Stomach (tissue), 9 donors: ENCODE measurements around the gene CCL18. TPM values are rescaled to one million over a fixed set of nuclear protein-coding genes. Genes with fewer than 3 reads are reported as not detected.

Experiments used
- DNase-seq, 2 donors: peaks; one replicate each; pipeline versions ENCODE4 v3.0.0 to v3.0.0-alpha.2; 2013 to 2019
- H3K27ac ChIP-seq, 5 donors: fragments of 200-600 bp in 4 of 5; sonication (generic) in 4 of 5; one replicate each; pipeline ENCODE4 v1.5.1; 2013 to 2019; ENCODE audit warnings: mild to moderate bottlenecking in 1 of 5, moderate library complexity in 1 of 5
- H3K27me3 ChIP-seq, 3 donors: fragments of 200-600 bp; sonication (generic); one replicate each; pipeline ENCODE4 v1.5.1; 2017 to 2019; ENCODE audit warnings: mixed run types in 1 of 3
- H3K36me3 ChIP-seq, 4 donors: fragments of 200-600 bp; sonication (generic); 1 replicate in 3 of 4; 2 replicates in 1 of 4; pipeline ENCODE4 v1.5.1; 2016 to 2019
- H3K4me1 ChIP-seq, 4 donors: fragments of 200-600 bp; sonication (generic); one replicate each; pipeline ENCODE4 v1.5.1; 2016 to 2019
- H3K4me3 ChIP-seq, 4 donors: fragments of 200-600 bp; sonication (generic) in 3 of 4; one replicate each; pipeline ENCODE4 v1.5.1; 2016 to 2019; ENCODE audit warnings: mild to moderate bottlenecking in 1 of 4
- H3K9me3 ChIP-seq, 4 donors: fragments of 200-600 bp; sonication (generic); one replicate each; pipeline ENCODE4 v1.5.1; 2016 to 2019
- CTCF ChIP-seq, 7 experiments: fragments of 450-650 bp in 4 of 7; fragments of 200-600 bp in 3 of 7; sonication (generic) in 3 of 7; IDR thresholded peaks; one replicate each; pipeline ENCODE4 v1.5.1; 2016 to 2019; ENCODE audit warnings: antibody characterized with exemption in 7 of 7, control low read depth in 2 of 7, mild to moderate bottlenecking in 1 of 7
- EP300 ChIP-seq: sonication (generic); formaldehyde crosslinking; IDR thresholded peaks from one replicate; pipeline ENCODE4 v1.6.1; 2017; ENCODE audit warnings: antibody characterized with exemption
- POLR2A ChIP-seq, 4 donors: fragments of 450-650 bp; IDR thresholded peaks; one replicate each; pipeline ENCODE4 v1.6.1; 2016; ENCODE audit warnings: antibody characterized with exemption in 4 of 4, control low read depth in 2 of 4, mild to moderate bottlenecking in 1 of 4, moderate library complexity in 1 of 4
- POLR2AphosphoS5 ChIP-seq, 3 donors: sonication (generic); formaldehyde crosslinking; IDR thresholded peaks; one replicate each; pipeline ENCODE4 v1.6.1; 2016; ENCODE audit warnings: antibody characterized with exemption in 3 of 3
- WGBS, 5 donors: extraction: QIAGEN DNeasy Blood & Tissue Kit in 3 of 5; methylation state at CpG; one replicate each; pipeline versions ENCODE4 v1.1.5 to v1.1.7; 2013 to 2018; 5-methylcytosine and 5-hydroxymethylcytosine counted together
- intact Hi-C: fragments of 100-400 bp; cut with DNase I; formaldehyde crosslinking; loops from one replicate; pipeline ENCODE4 v1.15.1; 2023; ENCODE audit warnings: low total_unique reads
- polyA plus RNA-seq, 3 donors: library from polyadenylated mRNA; stranded (reverse); fragments of 200-250 nt; gene quantifications; one replicate each; pipeline ENCODE4 v1.2.3, GENCODE V29; 2013
- total RNA-seq, 5 donors: library from RNA; depleted of rRNA; stranded (reverse); fragments of >200 nt; gene quantifications; one replicate each; pipeline versions ENCODE4 v1.1.0 to v1.2.3, GENCODE V29; 2014 to 2016
- donor health status: healthy with polysubstance abuse.
- donor health status: Bipolar disorder and iron deficiency.
- donor health status: healthy.

The CCL18 gene
- total and polyA plus RNA-seq, 8 donors: 0.87 to 12.2 (median 2.5) TPM; not detected in 4

GRCh38 chr17:36060816-36061215 is 3.3 kb upstream of the CCL18 start:
- Histone ChIP-seq H3K27me3 (no peaks in the 10 kb centered on the region), H3K4me1 (no peaks in the 10 kb centered on the region), H3K27ac (no peak overlapping the region), H3K9me3 (no peaks in the 10 kb centered on the region), H3K4me3 (no peak overlapping the region), H3K36me3 (no peaks in the 10 kb centered on the region)
- DNase-seq: no peak
- intact Hi-C loops: no loop called here
- 66 to 94% (median 86%) methylated on average over 2 of the region's 2 CpGs for WGBS, 5 donors
- TF ChIP-seq EP300 (no peak), CTCF (IDR thresholded peaks at IDR 0.05) (no peak), POLR2A (IDR thresholded peaks at IDR 0.05) (no peak), POLR2AphosphoS5 (IDR thresholded peaks at IDR 0.05) (no peak)

GRCh38 chr17:36066365-36066985 is 2.4 kb downstream of the CCL18 start:
- 74 to 91% (median 82%) methylated on average over 6 of the region's 6 CpGs for WGBS, 5 donors
- peak overlapping the region in 1 of 5 donors; percentile 32 for H3K27ac ChIP-seq

GRCh38 chr17:36068524-36068923 is 4.5 kb downstream of the CCL18 start:
- Histone ChIP-seq H3K27ac (no peak overlapping the region), H3K4me1 (no peaks in the 10 kb centered on the region), H3K4me3 (no peak overlapping the region), H3K27me3 (no peaks in the 10 kb centered on the region), H3K9me3 (no peaks in the 10 kb centered on the region), H3K36me3 (no peaks in the 10 kb centered on the region)
- DNase-seq: no peak
- TF ChIP-seq CTCF (IDR thresholded peaks at IDR 0.05): no peak
- no peak for TF ChIP-seq EP300
- no peak for TF ChIP-seq POLR2A (IDR thresholded peaks at IDR 0.05)
- TF ChIP-seq POLR2AphosphoS5 (IDR thresholded peaks at IDR 0.05): no peak
- intact Hi-C loops: no loop called here
- WGBS, 5 donors: 70 to 82% (median 76%) methylated on average over 3 of the region's 3 CpGs

More at GRCh38 chr17:36066365-36066985, 2.4 kb downstream of the CCL18 start:
- intact Hi-C loops: no loop called here
- DNase-seq: peak in 1 of 2 donors; percentile 26
- Histone ChIP-seq H3K27me3 (no peaks in the 10 kb centered on the region), H3K9me3 (no peaks in the 10 kb centered on the region), H3K4me3 (no peak overlapping the region), H3K36me3 (no peaks in the 10 kb centered on the region), H3K4me1 (no peaks in the 10 kb centered on the region)
- TF ChIP-seq POLR2AphosphoS5 (IDR thresholded peaks at IDR 0.05): no peak
- TF ChIP-seq EP300: no peak
- TF ChIP-seq POLR2A (IDR thresholded peaks at IDR 0.05): no peak
- TF ChIP-seq CTCF (IDR thresholded peaks at IDR 0.05): no peak

GRCh38 chr17:36069136-36069535 is 5.1 kb downstream of the CCL18 start:
- Histone ChIP-seq H3K36me3 (no peaks in the 10 kb centered on the region), H3K27me3 (no peaks in the 10 kb centered on the region), H3K4me3 (no peak overlapping the region), H3K9me3 (no peaks in the 10 kb centered on the region), H3K4me1 (no peaks in the 10 kb centered on the region), H3K27ac (no peak overlapping the region)
- DNase-seq: no peak
- intact Hi-C loops: no loop called here
- TF ChIP-seq EP300 (no peak), POLR2A (IDR thresholded peaks at IDR 0.05) (no peak), CTCF (IDR thresholded peaks at IDR 0.05) (no peak), POLR2AphosphoS5 (IDR thresholded peaks at IDR 0.05) (no peak)
